GM18861 (cell line): ENCODE results near the gene CUBN.

Experiments
- ATAC-seq: cut with Tn5 transposase; IDR thresholded peaks from one replicate; pipeline ENCODE4 v1.9.1; 2021; ENCODE audit not compliant: unreplicated experiment

Gene CUBN

DNA sequence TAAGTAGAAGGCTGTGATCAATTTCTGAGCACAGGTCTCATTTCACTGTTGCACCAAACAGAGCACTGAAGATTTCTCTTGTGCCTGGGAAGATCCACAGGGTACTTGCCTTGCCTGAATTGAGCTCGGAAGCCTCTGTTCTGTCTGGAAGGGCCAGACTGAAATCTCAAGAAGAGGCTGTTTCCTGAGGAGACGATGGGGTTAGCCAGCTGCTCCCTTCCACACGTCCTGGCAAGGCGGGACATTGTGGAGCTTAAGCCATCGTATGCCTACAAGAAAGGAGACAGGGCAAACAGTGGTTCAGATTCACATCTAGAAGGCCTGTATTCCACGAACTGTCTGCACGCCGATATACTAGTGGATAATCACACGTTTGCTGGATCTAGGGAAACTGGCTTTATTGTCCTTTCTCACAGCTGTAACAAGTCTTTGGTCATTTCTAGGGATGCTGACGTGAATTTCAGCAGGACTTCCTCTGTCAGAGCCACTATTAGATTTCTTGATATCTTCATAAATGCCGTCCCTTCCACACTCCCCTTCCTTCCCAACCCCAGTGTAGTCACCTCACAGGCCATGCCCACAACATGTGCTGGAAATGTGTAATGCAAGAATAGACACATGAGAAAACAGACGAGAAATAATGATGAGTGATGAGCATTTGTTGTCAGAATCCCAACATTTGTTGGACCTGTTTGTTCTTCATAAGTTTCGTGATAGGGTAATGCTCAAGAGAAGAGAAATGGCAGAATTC is 175.2 kb downstream of the CUBN start:
- no peak for ATAC-seq

- no peak for ATAC-seq
Observed at GRCh38 chr10:16953270-16953669, 176.3 kb downstream of the CUBN start.

DNA sequence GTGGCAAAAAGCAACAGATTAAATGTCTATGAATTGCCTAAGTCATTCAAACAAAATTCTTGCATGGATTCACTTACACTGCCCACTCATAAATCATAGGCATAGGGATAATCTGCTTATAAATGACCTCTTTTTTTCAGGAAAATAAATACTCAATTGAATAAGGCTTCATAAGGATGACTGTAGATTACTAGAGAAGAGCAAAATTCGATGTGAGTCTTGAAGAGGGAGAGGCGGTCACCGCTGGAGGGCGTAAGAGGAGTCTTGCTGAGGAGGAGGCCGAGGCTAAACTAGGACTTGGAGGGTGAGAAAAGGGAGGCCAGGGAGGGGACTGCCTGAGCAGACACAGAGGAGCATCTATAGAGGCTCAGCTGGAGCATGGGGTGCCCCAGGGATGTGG is 177.0 kb downstream of the CUBN start:
- no peak for ATAC-seq

DNA sequence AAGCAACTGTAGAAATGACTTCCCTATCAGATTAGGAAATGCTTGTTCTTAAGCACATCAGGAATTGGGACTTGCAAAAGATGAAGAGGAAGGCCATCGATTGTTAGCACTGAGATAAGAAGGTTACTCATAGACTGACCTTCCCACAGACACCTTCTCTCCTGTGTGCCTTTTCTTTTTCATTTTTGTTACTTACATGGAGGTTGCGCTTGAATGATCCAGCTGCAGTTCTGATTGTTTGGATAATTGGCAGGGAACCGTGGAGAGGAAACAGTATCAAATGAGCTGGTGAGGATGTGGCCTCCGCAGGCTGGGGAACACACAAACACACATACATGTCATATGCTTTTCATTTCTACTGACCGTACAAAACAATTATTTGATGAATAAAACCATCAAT is 177.5 kb downstream of the CUBN start:
- no peak for ATAC-seq

DNA sequence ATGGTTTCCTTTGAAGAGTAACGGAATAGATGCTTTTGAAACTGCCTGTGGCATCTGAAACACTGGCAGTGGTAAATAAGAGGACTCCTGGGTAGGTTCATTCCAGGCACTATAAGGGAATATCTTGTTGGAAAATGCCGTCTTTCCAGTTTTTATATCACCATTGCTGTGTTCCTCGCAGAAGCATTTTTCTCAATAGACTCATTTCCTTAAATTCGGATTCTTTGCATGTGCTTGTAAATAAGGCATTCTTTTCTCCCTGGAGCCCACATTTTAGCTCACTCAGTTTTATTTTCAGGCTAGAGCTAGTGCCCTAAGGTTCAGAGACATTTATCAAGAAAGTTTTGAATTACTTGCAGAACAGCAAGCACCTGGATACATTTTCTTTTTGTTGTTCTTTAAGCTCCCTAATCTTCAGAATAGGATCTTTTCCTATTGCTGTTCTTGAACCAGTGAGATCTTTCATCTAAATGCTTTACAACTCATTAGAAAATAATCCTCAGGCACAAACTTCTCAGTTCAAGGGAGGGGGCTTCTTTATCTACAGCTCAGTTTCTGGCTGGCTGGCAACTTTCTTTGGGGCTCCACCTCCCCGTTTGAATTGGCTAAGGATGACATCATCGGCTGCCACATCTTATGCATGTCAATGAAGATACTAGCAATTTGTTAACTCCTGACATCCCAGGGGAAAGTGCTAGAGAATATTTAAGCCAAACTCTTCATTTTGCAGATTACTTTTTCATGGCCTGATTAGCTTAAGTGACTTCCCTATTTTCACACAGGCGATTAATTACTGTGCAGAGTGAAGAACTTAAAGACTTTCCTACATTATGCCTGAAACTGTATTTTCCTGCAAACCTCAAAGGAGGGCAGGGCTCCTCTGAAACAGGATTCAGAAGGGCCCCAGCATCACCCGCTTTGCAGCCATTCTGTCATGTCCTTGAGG is 178.7 kb downstream of the CUBN start:
- ATAC-seq: no peak

- no peak for ATAC-seq
Observed at GRCh38 chr10:16949816-16950215, 179.8 kb downstream of the CUBN start.

DNA sequence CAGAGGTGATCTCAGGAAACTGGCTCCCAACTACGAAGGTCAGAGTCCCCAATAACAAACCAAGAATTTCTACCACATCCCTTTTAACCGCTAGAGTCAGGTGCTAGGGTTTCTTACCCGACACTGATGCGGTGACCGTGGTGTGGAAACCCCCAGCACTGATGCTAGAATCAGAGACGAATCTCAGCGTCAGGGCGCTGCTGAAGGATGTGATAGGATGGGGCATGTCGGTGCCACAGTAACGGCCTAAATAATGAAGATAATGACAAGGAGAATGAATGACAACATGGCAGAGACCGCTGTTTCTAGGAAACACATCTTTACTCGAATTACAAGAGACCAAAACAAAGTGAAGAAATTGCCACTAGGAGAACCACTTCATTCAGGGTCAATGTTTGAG is 181.2 kb downstream of the CUBN start:
- ATAC-seq: no peak

- ATAC-seq: no peak
Observed at GRCh38 chr10:16947069-16947468, 182.5 kb downstream of the CUBN start.

DNA sequence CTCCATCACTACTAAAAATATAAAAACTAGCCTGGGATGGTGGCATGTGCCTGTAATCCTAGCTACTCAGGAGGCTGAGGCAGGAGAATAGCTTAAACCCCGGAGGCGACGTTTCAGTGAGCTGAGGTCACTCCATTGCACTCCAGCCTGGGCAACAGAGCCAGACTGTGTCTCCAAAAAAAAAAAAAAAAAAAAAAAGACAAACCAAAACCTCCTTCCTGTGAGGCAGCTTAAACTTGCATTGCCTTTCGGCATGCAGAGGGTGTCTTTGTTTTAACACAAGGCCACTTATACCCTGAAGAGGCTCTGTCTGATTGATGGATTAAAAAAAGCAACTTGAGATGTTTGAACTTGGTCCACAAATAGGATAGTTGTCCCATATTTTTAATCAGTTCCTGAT is 184.0 kb downstream of the CUBN start:
- ATAC-seq: no peak

DNA sequence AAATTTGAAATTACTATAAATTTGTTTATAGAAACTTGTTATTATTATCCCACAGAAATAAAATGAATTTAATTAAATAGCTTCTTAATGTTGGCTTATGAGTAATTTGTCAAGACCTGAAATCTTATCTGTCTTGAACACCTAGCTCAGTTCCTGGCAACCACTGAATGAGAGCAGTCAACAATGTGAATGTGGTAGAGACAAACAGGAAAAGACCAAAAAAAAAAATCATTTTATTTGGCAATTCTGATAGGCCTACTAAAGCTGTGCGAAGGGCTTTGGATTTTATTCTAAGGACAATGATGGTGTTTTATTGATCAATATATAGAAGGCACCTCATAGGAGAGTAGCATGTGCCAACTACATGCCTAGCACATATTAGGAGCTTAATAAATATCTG is 184.6 kb downstream of the CUBN start:
- no peak for ATAC-seq

DNA sequence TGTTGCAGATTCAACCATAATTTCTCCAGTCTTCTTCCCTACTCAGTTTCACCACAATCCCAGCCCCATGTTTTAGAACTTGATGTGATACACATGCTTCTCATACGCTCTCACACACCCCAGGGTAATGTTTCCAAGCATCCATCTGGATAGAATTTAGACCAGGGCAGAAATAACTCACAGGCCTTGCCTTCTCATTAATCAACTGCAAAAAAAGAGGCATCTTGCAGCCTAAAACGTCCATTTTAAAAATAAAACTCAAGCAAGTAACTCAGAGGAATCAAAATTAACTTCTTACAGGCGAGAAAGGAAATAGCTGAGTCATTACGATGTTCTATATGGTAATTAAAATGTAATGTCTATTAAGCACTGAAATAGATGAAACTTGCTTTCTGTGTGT is 185.2 kb downstream of the CUBN start:
- ATAC-seq: no peak

DNA sequence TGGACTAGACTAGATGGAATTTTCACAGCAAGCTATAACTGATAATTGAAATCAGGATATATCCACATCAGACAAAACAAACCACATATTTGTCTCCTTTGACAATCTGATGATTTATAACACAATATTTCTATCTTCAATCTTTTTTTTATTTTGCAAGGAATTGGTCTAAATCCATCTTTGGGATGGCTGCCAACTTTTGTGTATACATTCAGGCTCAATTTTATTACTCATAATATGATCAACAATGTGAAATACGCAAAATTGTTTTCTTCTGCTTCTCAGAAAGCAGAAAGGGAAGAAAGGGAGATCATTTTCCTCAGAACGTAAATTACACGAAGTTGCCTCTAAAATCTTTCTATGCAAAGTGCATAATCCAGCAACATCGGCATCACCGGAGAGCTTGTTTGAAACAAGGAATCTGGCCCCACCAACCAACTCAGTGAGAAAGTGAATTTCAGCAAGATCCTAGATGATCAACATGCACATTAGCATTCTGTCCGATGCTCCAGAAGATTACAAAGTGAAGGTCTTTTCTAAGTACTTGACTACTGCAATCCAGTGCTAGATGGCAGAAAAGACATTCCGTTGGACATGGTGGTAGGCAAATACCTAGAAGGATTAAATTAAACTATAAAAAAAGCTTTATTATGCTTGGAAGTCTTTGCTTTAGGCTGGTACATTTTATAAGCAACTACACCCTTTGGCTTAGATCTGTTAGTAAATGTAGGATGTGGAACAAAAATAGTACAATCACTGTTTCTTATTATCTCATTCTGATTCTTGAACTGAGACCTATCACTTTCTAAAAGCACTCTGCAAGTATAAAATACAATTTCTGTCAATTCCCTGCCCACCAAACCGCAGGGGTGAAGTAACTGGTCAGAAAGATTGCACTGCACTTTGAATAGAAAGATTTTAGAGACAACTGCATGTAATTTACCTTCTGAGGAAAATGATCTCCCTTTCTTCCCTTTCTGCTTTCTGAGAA is 186.0 kb downstream of the CUBN start:
- ATAC-seq: no peak

GRCh38 chr10:16942381-16943078 is 187.1 kb downstream of the CUBN start:
- ATAC-seq: no peak

DNA sequence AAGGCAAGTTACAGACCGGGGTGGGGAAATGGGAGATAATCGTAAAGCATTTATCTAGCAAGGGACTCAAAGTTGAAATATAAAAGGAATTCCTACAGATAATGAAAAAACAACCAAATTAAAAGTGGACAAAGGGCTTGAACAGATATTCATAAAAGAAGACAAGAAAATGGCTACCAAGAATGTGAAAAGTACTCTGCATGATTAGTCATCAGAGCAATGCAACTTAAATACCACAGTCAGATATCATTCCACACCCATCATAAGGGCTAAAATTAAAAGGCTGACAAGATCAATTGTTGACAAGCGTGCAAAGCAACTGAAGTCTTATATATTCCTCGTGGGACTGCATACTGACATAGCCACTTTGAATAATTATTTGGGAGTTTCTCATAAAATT is 187.7 kb downstream of the CUBN start:
- ATAC-seq: no peak

DNA sequence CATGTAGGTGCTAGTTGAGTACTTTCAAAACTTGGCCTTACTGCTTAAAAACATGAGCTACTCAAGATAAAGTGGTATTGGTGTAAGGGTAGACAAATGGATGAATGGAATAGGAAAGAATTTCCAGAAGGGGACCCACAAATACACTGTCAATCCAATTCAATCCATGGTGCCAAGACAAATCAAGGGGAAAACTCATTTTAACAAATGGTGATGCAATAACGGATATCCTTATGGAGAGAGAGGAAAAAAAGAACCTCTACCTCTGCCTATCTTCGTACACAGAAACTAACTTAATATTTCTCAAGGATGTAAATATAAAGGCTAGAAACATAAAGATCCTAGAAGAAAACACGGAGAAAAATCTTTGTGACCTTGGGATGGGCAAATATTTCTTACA is 188.5 kb downstream of the CUBN start:
- ATAC-seq: no peak

DNA sequence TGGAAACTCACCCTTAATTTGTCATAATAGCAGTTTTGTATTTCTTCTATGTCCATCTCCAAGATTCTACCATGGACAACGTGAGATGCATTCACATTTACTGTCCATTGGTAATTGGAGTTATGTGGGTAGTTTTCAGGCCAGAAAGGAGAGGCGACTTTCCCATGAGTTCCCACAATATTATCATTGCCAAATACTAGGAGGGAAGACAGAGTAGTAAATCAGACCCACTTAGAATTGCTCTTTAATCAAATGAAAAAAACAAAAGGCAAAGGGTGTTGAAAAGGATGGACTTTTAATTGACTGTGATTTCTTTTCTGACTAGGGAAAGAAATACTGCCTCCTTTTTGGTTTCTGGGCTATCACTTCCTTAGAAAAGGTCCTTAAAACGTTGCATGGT is 190.7 kb downstream of the CUBN start:
- no peak for ATAC-seq

GRCh38 chr10:16934461-16934860 is 195.2 kb downstream of the CUBN start:
- no peak for ATAC-seq

DNA sequence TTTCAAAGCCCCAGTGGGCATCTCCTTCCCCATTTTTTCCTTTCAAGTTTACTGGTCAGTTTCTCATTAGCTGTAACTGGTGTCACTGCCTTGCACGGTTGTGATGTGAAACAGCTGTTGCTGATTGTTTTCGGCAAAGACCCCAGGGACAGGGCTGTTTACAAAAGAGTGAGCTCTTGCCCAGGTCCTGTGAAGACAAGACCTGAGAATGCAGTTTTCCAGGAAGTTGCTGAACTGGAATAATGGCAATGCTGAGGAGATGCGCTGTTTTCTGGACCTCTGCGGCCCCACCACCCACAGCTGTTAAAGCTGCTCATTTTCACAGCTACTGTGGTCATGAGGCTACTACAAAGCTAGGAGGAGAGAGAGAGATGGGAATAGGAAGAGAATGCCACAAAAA is 195.8 kb downstream of the CUBN start:
- no peak for ATAC-seq

- no peak for ATAC-seq
Observed at GRCh38 chr10:16931930-16932329, 197.7 kb downstream of the CUBN start.

DNA sequence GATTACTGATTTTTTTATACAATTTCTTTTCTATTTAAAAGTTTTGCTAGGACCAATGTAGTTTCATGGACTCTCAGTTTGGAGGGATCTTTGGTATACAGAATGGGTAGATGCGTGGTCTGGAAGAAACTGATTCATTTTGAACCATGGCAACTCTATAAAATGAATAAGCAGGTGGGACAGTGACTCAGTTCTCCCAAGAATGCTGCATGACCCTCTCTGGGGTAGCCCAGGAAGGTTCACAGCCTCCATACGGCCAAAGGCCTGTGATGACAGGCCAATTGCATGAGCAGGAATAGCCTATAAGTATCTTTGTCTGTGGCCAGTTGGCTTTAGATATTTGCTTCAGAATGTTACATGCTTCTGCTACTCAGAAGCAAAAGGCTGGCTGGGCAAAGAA is 199.1 kb downstream of the CUBN start:
- no peak for ATAC-seq
